Stimulated activated naive CD4-positive, alpha-beta T cell treated with Interleukin-2 at 50 U/mL for 16 hours (primary cell): Measurements from ENCODE around the gene KRTAP9-7.

ENCODE experiments used
- DNase-seq: peaks from one replicate; lab custom pipeline; 2025; lab: John Stamatoyannopoulos, UW

KRTAP9-7 gene

GRCh38 chr17:41322094-41322902 lies 46.8 kb downstream of the KRTAP9-7 start:
- DNase-seq, result no peak

- no peak for DNase-seq
Observed at GRCh38 chr17:41322903-41323895, 47.7 kb downstream of the KRTAP9-7 start.

GRCh38 chr17:41324180-41325075 lies 48.9 kb downstream of the KRTAP9-7 start:
- DNase-seq, result no peak

GRCh38 chr17:41325126-41325525 lies 49.6 kb downstream of the KRTAP9-7 start:
- no peak for DNase-seq

- no peak for DNase-seq
Observed at GRCh38 chr17:41325611-41326010, 50.1 kb downstream of the KRTAP9-7 start.
